CD14-positive monocyte (primary cell): ENCODE measurements around the gene GRIK3. TPM values are rescaled to one million over a fixed set of nuclear protein-coding genes. Genes with fewer than 3 reads are reported as not detected.

Experiments
- DNase-seq, 3 donors: peaks; one replicate each; pipeline ENCODE4 v3.0.0-alpha.2; 2011 to 2022
- H2AFZ ChIP-seq: 2 replicates; pipeline ENCODE4 v1.6.0; 2012; ENCODE audit warnings: mild to moderate bottlenecking, low read depth, low read length, inconsistent platforms; ENCODE audit not compliant: insufficient read depth, poor library complexity, severe bottlenecking
- H3K27ac ChIP-seq, 2 donors: 1 replicate in 1 of 2; 2 replicates in 1 of 2; pipeline ENCODE4 v1.5.1; 2012 to 2013; ENCODE audit warnings: low read length in 2 of 2, control low read depth in 1 of 2, inconsistent platforms in 1 of 2, low read depth in 1 of 2, mild to moderate bottlenecking in 1 of 2
- H3K27me3 ChIP-seq, 2 donors: one replicate each; pipeline versions ENCODE4 v1.6.0 to v1.6.1; 2011 to 2013; ENCODE audit warnings: low read length in 2 of 2; ENCODE audit not compliant: control insufficient read depth in 2 of 2, insufficient read depth in 2 of 2
- H3K36me3 ChIP-seq, 2 donors: replicated peaks in 1 of 2; 1 replicate in 1 of 2; 2 replicates in 1 of 2; pipeline versions ENCODE4 v1.5.1 to v1.6.1; 2012 to 2013; ENCODE audit warnings: low read length in 2 of 2, control low read depth in 1 of 2, inconsistent platforms in 1 of 2, mild to moderate bottlenecking in 1 of 2; ENCODE audit not compliant: insufficient read depth in 2 of 2, control insufficient read depth in 1 of 2
- H3K4me1 ChIP-seq, 2 donors: 1 replicate in 1 of 2; 2 replicates in 1 of 2; pipeline versions ENCODE4 v1.5.1 to v1.6.1; 2012 to 2013; ENCODE audit warnings: low read length in 2 of 2, control low read depth in 1 of 2, inconsistent platforms in 1 of 2, mild to moderate bottlenecking in 1 of 2, moderate library complexity in 1 of 2; ENCODE audit not compliant: insufficient read depth in 2 of 2, control insufficient read depth in 1 of 2
- H3K4me2 ChIP-seq: replicated peaks from 2 replicates; pipeline ENCODE3; 2012; ENCODE audit warnings: low read length, moderate library complexity, mild to moderate bottlenecking; ENCODE audit not compliant: poor library complexity, severe bottlenecking; ENCODE audit errors: extremely low read depth
- H3K4me3 ChIP-seq, 3 experiments: fragments of 200-600 bp in 1 of 3; sonication (generic) in 1 of 3; replicated peaks in 1 of 3; 1 replicate in 2 of 3; 2 replicates in 1 of 3; pipeline ENCODE4 v1.5.1; 2011 to 2013; ENCODE audit warnings: low read length in 3 of 3, mild to moderate bottlenecking in 3 of 3, control low read depth in 2 of 3, low read depth in 2 of 3, inconsistent platforms in 1 of 3, moderate library complexity in 1 of 3
- H3K79me2 ChIP-seq: 2 replicates; pipeline ENCODE4 v1.6.0; 2012; ENCODE audit warnings: mild to moderate bottlenecking, control low read depth, inconsistent platforms, low read length, moderate library complexity; ENCODE audit not compliant: insufficient read depth
- H3K9ac ChIP-seq: 2 replicates; pipeline ENCODE4 v1.6.0; 2017; ENCODE audit warnings: low read length, mild to moderate bottlenecking; ENCODE audit not compliant: insufficient read depth, poor library complexity, severe bottlenecking
- H3K9me3 ChIP-seq, 2 donors: replicated peaks in 1 of 2; 1 replicate in 1 of 2; 2 replicates in 1 of 2; pipeline versions ENCODE4 v1.5.1 to v1.6.1; 2012 to 2013; ENCODE audit warnings: low read length in 2 of 2, control low read depth in 1 of 2; ENCODE audit not compliant: control insufficient read depth in 1 of 2, insufficient read depth in 1 of 2
- H4K20me1 ChIP-seq: 2 replicates; pipeline ENCODE4 v1.6.0; 2012; ENCODE audit warnings: mild to moderate bottlenecking, low read length, control low read depth, moderate library complexity; ENCODE audit not compliant: insufficient read depth
- H3K27ac Mint-ChIP-seq, 7 donors: one replicate each; pipeline ENCODE4 v1.8.0; 2020; ENCODE audit warnings: mild to moderate bottlenecking in 7 of 7, mixed read lengths in 7 of 7, moderate library complexity in 6 of 7, inconsistent platforms in 2 of 7
- H3K27me3 Mint-ChIP-seq, 3 donors: one replicate each; pipeline ENCODE4 v1.8.0; 2021 to 2022; ENCODE audit warnings: low read depth in 3 of 3, mild to moderate bottlenecking in 3 of 3, mixed read lengths in 3 of 3, moderate library complexity in 3 of 3, inconsistent platforms in 1 of 3
- H3K36me3 Mint-ChIP-seq, 2 donors: one replicate each; pipeline ENCODE4 v1.8.0; 2020; ENCODE audit warnings: mixed read lengths in 2 of 2, inconsistent platforms in 1 of 2, mild to moderate bottlenecking in 1 of 2
- H3K4me1 Mint-ChIP-seq: one replicate; pipeline ENCODE4 v1.8.0; 2020; ENCODE audit warnings: mild to moderate bottlenecking, mixed read lengths
- H3K4me3 Mint-ChIP-seq, 2 donors: one replicate each; pipeline ENCODE4 v1.8.0; 2020; ENCODE audit warnings: mild to moderate bottlenecking in 2 of 2, mixed read lengths in 2 of 2, moderate library complexity in 1 of 2
- H3K9me3 Mint-ChIP-seq, 7 donors: one replicate each; pipeline ENCODE4 v1.8.0; 2020 to 2022; ENCODE audit warnings: mixed read lengths in 7 of 7, mild to moderate bottlenecking in 6 of 7, moderate library complexity in 6 of 7, inconsistent platforms in 2 of 7
- WGBS: methylation state at CpG from one replicate; pipeline ENCODE4 v1.1.5; 2013; ENCODE audit warnings: missing lambda C conversion rate; ENCODE audit not compliant: insufficient coverage; 5-methylcytosine and 5-hydroxymethylcytosine counted together
- intact Hi-C, 2 donors: fragments of 100-400 bp; cut with micrococcal nuclease; formaldehyde crosslinking; loops; one replicate each; pipeline versions ENCODE4 v1.15.0 to v1.15.1; 2023
- polyA plus RNA-seq, 3 donors: library from polyadenylated mRNA; depleted of rRNA in 1 of 3; unstranded in 2 of 3; stranded (reverse) in 1 of 3; fragments of 300-500 nt in 2 of 3; fragments of >200 nt in 1 of 3; fragmentation: Illumina TruSeq in 2 of 3; gene quantifications; 1 replicate in 2 of 3; 2 replicates in 1 of 3; pipeline ENCODE4 v1.2.3, GENCODE V29; 2012 to 2021
- TF ChIP-seq, protein P1 (sequence below): fragments of 200-600 bp; IDR thresholded peaks from one replicate; pipeline ENCODE4 v1.8.0; 2022; ENCODE audit warnings: antibody characterized with exemption, mild to moderate bottlenecking

Gene GRIK3
- polyA plus RNA-seq, 3 donors = not detected

DNA sequence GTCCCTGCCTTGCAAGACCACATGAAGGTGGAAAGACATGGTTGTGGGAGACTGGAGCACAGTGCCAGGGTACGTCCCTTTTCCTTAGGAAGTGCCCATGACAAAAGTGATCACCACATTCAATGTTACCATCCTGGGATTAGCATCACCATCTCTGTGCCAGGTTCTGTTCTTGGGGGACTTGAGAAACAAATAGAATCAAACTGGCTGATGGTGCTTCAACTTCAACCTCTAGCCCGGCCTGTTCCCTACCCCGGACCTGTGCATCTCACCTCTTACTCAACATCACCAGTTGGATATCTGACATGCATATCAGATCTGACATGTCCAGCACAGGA, 153.3 kb downstream of the GRIK3 start:
- Mint-ChIP-seq H3K27me3 (peaks cover 3 to 11% (median 6%) of the 10 kb centered on the region in 3 donors), H3K4me1 (no peaks in the 10 kb centered on the region), H3K4me3 (no peak overlapping the region), H3K27ac (no peak overlapping the region), H3K36me3 (no peaks in the 10 kb centered on the region), H3K9me3 (no peaks in the 10 kb centered on the region)
- 100% methylated on average over 2 of the region's 3 CpGs for WGBS
- DNase-seq = no peak
- TF ChIP-seq, protein P1, sequence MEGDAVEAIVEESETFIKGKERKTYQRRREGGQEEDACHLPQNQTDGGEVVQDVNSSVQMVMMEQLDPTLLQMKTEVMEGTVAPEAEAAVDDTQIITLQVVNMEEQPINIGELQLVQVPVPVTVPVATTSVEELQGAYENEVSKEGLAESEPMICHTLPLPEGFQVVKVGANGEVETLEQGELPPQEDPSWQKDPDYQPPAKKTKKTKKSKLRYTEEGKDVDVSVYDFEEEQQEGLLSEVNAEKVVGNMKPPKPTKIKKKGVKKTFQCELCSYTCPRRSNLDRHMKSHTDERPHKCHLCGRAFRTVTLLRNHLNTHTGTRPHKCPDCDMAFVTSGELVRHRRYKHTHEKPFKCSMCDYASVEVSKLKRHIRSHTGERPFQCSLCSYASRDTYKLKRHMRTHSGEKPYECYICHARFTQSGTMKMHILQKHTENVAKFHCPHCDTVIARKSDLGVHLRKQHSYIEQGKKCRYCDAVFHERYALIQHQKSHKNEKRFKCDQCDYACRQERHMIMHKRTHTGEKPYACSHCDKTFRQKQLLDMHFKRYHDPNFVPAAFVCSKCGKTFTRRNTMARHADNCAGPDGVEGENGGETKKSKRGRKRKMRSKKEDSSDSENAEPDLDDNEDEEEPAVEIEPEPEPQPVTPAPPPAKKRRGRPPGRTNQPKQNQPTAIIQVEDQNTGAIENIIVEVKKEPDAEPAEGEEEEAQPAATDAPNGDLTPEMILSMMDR = no peak
- intact Hi-C loops = no loop called here
- no peaks in the 10 kb centered on the region for H3K9me3 ChIP-seq
- no peak overlapping the region for H3K4me2 ChIP-seq
- H3K79me2 ChIP-seq = no peaks in the 10 kb centered on the region
- H3K4me1 ChIP-seq = no peaks in the 10 kb centered on the region
- H3K27ac ChIP-seq = no peak overlapping the region
- no peaks in the 10 kb centered on the region for H4K20me1 ChIP-seq
- no peak overlapping the region for H3K9ac ChIP-seq
- no peak overlapping the region for H3K4me3 ChIP-seq
- H3K36me3 ChIP-seq = no peaks in the 10 kb centered on the region
- H3K27me3 ChIP-seq = no peaks in the 10 kb centered on the region
- H2AFZ ChIP-seq = no peak overlapping the region

DNA sequence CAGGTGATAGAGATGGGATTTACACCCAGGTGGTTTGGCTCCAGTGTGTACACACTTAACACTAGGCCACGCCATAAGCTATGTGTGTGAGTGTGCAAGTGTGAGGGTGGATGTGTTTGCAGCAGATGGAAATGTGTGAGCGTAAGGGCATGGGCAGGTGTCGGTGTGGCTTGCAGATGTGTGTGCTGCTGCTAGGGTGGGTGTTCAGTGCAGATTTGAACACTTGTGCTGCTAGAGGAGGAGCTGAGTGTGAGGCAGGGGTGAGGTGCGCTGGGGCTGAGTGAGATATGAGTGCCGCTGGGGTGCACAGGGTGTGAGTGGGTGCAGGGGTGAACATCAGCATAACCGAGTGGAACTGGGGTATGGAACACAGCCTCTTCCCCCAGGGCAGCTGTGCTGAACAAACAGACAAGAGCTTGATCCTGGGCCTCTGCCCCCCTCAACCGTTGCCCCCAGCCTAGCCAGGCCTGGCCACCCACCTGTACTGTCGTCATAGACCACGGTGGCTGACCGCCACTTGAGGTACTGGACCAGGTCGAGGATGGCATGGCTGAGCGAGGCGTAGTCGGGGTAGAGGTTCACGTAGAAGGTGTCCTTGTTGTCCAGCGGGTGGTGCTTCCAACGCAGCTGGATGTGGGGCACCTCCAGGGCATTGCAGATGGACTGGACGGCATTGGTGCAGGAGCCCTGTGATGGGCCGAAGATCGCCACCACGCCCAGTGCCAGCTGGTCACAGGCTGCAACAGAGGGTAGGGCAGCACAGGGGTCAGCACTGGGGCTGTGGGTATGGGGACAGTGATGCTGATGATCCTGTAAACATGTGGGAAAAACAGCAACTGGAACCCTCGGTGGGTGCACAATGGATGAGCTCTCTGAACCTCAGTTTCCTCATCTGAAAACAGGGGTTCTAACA, 153.9 kb downstream of the GRIK3 start:
- TF ChIP-seq, protein P1 = no peak
- no peak overlapping the region for H3K4me3 Mint-ChIP-seq
- H3K4me2 ChIP-seq = no peak overlapping the region
- no peaks in the 10 kb centered on the region for H3K4me1 ChIP-seq
- H3K36me3 ChIP-seq = no peaks in the 10 kb centered on the region
- 91% methylated on average over 21 of the region's 22 CpGs for WGBS
- no peaks in the 10 kb centered on the region for H3K4me1 Mint-ChIP-seq
- no peaks in the 10 kb centered on the region for H3K9me3 ChIP-seq
- intact Hi-C loops = no loop called here
- H3K27me3 Mint-ChIP-seq = peaks cover 3 to 9% (median 6%) of the 10 kb centered on the region in 3 donors
- no peaks in the 10 kb centered on the region for H4K20me1 ChIP-seq
- H3K4me3 ChIP-seq = no peak overlapping the region
- no peak overlapping the region for H2AFZ ChIP-seq
- H3K9ac ChIP-seq = no peak overlapping the region
- H3K36me3 Mint-ChIP-seq = no peaks in the 10 kb centered on the region
- H3K27me3 ChIP-seq = no peaks in the 10 kb centered on the region
- H3K9me3 Mint-ChIP-seq = no peaks in the 10 kb centered on the region
- H3K79me2 ChIP-seq = no peaks in the 10 kb centered on the region
- H3K27ac ChIP-seq = no peak overlapping the region
- no peak overlapping the region for H3K27ac Mint-ChIP-seq
- no peak for DNase-seq
